ENCODE data around the gene MZT2B.
"Not testable (repeated sequence)": the region's sequence is repeated elsewhere in the genome, so short reads cannot be mapped to it uniquely, and the experiment has no call there.

The MZT2B gene

DNA sequence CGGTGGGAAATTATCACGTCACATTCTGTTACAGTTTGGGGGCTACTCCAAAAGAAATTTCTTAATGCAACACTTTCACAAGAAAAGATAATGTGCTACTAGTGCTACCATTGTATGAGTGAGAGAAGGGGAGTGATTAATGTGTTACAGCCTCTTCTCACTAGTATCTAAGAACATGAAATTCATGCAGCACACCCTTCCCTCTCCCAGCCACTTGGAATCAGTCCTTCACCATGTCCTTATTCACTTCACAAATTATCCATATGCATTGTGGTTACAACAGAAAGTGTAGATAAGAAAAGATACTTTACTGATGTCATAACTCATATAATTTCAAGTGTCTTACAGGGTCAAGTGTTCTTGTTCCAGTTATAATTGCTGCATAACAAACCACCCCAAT is 37.1 kb downstream of the MZT2B start:
- not testable (repeated sequence) for DNase-seq (ENCODE audit: low read depth, low spot score)

DNA sequence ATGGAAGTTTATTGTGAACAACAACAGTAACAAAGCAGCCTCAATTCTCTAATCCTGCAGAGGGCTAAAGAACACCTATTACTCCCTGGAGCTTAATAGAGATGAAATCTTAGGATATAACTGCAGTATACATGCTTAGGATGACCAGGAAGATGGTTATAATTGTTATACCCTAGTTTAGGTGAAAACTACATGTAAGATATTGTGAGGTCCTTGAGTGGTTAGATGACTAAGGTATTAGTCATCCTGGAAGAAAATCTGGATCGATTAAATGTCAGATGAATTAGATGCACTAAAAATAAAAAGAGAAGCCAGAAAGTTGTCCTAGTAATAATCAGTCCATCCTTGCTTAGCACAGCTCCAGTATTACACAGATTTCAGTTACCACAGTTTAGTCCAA is 38.4 kb downstream of the MZT2B start:
- not testable (repeated sequence) for DNase-seq (ENCODE audit: low read depth, low spot score)

DNA sequence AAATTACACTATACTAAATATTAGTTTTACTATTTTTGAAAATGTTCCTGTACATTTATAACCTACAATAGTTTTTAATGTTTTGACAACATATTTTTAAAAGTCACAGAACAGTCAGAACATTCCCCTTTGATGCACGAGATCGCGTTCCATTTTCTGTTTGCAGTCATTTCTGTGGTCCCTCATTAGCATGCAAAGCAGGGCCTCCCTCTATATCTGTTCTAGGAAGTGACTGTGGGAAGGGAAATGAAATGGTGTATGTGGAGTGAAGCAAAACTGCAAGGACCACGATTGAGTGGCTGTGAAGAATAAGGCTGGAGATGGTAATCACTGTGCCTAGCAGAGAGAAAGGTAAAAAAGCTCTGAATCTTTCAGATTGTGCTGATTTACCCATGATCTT is 40.5 kb downstream of the MZT2B start:
- not testable (repeated sequence) for DNase-seq (ENCODE audit: low read depth, low spot score)

DNA sequence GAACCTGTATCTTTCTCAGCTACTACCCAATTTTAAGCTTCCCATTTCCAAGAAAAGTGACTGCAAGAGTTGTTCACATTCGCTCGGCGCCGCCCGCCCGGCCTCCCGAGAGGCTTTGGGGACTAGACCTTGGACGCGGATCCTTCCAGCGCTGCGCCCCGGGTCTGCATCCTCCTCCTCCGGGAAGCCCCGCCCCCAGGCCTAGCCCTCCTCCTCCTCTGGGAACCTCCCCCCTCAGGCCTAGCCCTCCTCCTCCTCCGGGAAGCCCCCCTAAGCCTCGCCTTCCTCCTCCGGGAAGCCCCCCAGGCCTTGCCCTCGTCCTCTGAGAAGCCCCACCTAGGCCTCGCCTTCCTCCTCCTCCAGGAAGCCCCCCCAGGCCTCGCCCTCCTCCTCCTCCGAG is 45.9 kb downstream of the MZT2B start:
- not testable (repeated sequence) for DNase-seq (ENCODE audit: low read depth, low spot score)

DNA sequence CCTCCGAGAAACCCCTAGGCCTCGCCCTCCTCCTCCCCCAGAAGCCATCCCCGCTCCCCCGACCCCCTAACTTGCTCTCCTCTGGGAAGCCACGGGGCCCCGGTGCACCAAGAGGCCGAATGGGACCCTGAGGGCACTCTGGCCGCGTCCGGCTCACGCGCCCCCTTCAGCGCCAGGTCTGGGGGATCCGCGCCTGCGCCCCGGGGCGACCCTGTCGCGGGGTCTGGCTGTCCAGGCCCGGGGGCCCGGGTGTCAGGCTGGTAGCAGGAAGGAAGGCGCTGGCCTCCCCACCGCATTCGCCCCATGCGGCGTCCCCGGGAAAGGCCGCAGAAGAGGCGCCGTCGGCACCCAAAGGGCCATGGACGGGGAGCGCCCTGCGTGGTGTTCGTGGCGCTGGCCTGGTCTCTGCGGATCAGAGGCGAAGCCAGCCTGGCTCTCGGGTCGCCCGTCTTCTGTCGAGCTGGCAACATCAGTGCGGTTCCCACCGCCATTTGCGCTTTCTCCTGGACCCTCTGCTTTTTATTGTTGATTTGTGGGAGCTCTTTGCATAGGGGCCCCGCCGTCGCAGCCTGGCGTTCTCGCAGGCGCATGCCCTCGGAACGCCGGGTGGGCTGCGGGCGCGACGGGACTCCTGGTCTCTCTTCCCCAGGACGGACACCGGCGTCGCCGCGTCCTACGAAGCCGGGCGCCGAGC is 46.6 kb downstream of the MZT2B start:
- not testable (repeated sequence) for DNase-seq (ENCODE audit: low read depth, low spot score)

DNA sequence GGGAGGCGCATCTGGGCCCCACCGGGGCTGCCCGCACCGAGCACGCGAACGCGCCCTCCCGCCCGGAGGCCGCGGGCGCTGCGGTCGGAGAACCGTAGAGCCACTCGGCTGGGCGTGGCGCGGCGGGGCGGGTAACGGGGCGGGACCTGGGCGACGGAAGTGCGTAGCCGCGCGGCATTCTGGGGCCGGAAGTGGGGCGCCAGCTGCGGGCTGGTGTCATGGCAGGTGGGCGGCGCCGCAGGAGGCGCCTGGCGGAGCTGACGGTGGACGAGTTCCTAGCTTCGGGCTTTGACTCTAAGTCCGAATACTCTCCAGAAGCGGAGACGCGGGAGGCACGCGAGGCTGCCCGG is 47.1 kb downstream of the MZT2B start:
- not testable (repeated sequence) for DNase-seq (ENCODE audit: low read depth, low spot score)

DNA sequence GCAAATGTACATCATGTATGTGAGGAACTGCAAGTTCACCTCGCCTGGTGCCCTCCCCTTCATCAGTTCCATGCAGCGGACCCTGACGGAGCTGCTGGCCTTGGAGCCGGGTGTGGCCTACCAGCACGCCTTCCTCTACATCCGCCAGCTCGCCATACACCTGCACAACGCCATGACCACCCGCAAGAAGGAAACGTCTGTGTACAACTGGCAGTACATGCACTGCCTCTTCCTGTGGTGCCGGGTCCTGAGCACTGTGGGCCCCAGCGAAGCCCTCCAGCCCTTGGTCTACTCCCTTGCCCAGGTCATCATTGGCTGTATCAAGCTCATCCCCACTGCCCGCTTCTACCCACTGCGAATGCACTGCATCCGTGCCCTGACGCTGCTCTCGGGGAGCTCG is 48.3 kb downstream of the MZT2B start:
- DNase-seq (ENCODE audit: low read depth, low spot score), result not testable (repeated sequence)

DNA sequence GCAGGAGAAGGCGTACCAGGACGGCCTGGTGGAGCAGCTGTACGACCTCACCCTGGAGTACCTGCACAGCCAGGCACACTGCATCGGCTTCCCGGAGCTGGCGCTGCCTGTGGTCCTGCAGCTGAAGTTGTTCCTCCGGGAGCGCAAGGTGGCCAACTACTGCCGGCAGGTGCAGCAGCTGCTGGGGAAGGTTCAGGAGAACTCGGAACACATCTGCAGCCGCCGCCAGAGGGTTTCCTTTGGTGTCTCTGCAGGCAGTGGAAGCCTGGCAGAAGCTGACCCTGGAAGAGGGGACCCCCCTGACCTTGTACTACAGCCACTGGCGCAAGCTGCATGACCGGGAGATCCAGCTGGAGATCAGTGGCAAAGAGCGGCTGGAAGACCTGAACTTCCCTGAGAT is 48.8 kb downstream of the MZT2B start:
- DNase-seq (ENCODE audit: low read depth, low spot score), result not testable (repeated sequence)

DNA sequence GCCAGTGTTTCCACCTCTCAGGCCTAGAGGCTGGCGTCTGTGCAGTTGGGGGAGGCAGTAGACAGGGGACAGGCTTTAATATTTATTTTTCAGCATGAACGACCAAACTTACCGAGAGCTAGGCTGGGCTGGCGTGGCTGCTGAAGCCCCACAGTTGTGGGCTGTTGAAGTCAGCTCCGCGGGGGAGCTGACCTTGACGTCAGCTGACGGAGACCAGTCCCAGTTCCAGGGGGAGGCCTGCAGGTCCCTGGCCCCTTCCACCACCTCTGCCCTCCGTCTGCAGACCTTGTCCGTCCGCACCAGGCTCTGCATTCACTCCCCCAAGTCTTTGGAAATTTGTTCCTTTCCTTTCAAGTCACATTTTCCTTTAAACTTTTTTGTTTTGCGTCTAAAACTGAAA is 49.6 kb downstream of the MZT2B start:
- no peak for DNase-seq (ENCODE audit: low read depth, low spot score)

DNA sequence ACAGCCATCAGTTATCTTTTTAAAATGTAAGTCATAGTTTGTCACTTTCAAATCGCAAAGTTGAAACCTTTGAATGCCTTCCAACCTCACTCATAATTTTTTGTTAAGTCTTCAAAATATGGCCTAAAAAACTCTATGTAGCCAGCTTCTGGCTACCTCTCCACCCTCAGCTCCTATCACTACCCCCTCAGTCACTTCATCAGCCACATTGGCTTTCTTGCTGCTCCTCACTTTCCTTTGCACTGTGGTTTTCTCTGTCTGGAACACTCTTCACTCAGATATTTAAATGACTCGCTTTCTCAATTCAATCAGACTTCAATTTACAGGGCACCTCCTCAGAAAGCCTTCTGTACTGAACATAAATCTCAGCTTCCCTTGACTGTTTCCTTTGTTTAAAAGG is 51.0 kb downstream of the MZT2B start:
- not testable (repeated sequence) for DNase-seq (ENCODE audit: low read depth, low spot score)

DNA sequence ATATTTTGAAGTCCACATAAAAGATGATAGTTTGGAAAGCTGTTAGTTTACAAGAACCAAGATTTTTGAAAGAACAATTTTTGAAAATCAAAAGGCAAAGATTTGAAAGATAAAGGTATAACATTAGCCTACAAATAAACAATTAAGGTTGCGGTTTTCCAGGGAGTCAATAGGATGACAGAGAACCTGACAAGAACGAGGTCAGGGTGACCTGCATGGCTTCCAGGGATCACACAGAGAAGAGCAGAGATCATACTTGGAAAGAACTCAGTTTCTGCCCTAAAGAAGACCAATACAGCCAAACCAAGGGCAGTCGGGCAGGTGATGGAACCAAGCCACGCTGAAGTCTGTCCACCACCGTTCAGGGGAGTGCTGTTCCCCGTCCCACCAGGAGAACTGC is 57.5 kb downstream of the MZT2B start:
- DNase-seq (ENCODE audit: low read depth, low spot score), result not testable (repeated sequence)
